ENCODE measurements around the gene CEP76.

Gene CEP76

DNA sequence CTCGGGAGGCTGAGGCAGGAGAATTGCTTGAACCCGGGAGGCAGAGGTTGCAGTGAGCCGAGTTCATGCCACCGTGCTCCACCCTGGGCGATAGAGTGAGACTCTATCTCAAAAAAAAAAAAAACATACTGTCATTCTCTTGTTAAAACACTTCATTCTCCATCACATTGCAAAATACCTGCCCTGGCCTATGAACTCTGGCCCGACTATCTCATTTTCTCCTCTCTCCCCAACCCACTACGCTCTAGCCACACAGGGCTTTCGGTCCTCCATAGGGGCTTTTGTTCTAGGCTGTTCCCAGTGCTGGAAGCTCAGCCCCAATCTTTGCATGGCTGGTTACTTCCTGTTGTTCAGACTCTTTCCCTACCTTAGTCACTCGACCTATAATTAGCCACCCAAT lies 10.3 kb downstream of the CEP76 start:
- POLR2A ChIA-PET (ENCODE audit: low non-redundant PET), result interaction anchor here (1.1 kb wide), 1 partner anchor 11 kb away, joined by 5 read pairs; the partner anchor contains the start of gene PSMG2
- TF ChIP-seq, protein P1, sequence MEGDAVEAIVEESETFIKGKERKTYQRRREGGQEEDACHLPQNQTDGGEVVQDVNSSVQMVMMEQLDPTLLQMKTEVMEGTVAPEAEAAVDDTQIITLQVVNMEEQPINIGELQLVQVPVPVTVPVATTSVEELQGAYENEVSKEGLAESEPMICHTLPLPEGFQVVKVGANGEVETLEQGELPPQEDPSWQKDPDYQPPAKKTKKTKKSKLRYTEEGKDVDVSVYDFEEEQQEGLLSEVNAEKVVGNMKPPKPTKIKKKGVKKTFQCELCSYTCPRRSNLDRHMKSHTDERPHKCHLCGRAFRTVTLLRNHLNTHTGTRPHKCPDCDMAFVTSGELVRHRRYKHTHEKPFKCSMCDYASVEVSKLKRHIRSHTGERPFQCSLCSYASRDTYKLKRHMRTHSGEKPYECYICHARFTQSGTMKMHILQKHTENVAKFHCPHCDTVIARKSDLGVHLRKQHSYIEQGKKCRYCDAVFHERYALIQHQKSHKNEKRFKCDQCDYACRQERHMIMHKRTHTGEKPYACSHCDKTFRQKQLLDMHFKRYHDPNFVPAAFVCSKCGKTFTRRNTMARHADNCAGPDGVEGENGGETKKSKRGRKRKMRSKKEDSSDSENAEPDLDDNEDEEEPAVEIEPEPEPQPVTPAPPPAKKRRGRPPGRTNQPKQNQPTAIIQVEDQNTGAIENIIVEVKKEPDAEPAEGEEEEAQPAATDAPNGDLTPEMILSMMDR (conservative IDR thresholded peaks at IDR 0.05; ENCODE audit: low read depth), result no peak
- no peak for DNase-seq (ENCODE audit: low spot score)
- H3K27ac ChIP-seq, result no peak overlapping the region
- CTCF ChIA-PET, result no interaction called here

DNA sequence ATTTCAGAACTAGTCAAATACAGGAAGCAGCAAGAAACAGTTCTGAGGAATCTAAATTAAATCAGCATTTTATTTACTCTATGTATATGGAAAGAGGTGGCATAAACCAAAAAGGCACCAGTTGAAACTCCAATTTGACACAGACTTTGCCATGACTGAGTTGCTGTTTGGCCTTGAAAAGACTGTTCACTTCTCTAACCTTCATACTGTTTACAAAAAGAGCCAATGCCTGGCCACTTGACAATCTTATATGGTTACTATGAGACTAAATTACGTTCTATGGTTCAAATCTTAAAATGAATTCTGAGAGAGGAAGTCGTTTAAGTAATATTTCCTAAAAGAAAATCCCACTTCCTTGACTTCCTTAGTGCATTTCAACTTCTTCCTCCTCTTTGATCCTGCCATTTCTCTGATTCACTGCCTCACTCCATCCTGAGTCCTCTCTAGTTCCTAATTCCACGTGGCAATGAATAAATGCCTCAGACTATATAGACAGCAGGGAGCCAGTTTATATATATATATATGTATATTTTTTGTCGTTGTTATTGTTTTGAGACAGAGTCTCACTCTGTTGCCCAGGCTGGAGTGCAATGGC lies 13.2 kb downstream of the CEP76 start:
- DNase-seq (ENCODE audit: low spot score), result no peak
- POLR2A ChIA-PET (ENCODE audit: low non-redundant PET), result no interaction called here
- no peak overlapping the region for H3K27ac ChIP-seq
- CTCF ChIA-PET, result no interaction called here
- TF ChIP-seq, protein P1 (conservative IDR thresholded peaks at IDR 0.05; ENCODE audit: low read depth), result no peak

DNA sequence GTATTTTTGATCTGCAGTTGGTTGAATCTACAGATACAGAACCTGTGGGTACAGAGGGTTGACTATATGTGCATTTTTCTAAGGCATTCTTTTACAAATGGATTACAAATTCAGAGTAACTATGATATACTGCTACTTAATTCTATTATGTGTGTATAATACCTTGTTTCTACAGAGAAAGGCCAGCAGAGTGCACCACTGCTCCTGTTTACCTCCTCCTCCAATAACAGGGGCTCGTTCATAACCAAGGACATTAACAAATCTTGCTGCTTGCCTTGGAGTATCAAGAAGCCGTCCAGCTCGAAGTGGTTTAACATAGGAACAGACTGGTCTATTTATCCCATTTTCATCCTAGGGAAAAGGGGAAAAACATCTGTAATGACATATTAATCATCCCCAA lies 16.4 kb downstream of the CEP76 start:
- ChIA-PET CTCF (no interaction called here), POLR2A (ENCODE audit: low non-redundant PET) (no interaction called here)
- TF ChIP-seq, protein P1 (conservative IDR thresholded peaks at IDR 0.05; ENCODE audit: low read depth), result no peak
- H3K27ac ChIP-seq, result no peak overlapping the region
- DNase-seq (ENCODE audit: low spot score), result no peak

DNA sequence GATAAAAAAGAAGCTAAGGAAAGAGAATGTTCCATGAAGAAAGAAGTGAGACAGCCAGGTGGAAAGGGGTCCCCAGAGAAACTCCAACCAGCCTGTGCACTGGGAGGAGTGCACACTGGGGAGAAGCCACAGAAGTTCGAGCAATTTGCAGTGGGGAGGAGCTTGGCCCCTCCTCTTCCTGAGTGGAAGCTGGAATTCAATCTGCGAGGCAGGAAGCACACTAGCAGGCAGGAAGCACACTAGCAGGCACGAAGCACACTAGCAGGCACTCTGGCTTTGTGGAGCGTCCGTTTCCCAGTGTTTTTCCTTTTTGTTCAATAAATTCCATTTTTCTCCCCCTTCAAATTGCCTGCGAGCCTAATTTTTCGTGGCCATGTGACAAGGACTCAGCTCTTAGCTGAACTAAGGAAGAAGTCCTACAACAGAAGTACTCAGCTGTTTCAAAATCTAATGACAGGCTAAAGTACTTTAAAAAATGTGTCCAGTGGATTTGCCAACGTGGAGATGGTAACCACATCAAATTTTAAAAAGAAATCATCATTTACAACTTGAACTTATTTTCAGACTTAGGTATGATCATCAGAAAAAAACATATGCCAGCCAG lies 23.2 kb downstream of the CEP76 start:
- POLR2A ChIA-PET (ENCODE audit: low non-redundant PET), result no interaction called here
- H3K27ac ChIP-seq, result peak overlapping the region; percentile 50; the same call in 1 of the 2 replicates
- TF ChIP-seq, protein P1 (conservative IDR thresholded peaks at IDR 0.05; ENCODE audit: low read depth), result no peak
- DNase-seq (ENCODE audit: low spot score), result no peak
- CTCF ChIA-PET, result interaction anchor here (0.6 to 0.9 kb wide), 2 partner anchors 18 to 48 kb away, joined by 3 read pairs; no protein-coding TSS in a partner anchor

DNA sequence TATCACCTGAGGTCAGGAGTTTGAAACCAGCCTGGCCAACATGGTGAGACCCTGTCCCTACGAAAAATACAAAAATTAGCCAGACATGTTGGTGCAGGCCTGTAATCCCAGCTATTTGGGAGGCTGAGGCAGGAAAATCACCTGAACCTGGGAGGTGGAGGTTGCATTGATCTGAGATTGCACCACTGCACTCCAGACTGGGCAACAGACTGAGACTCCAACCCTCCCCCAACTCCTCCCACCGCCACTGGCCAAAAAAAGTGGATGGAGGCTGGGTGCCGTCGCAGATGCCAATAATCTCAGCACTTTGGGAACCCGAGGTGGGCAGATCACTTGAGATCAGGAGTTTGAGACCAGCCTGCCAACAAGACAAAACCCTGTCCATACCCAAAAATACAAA lies 34.5 kb downstream of the CEP76 start:
- CTCF ChIA-PET, result interaction anchor here (1.2 kb wide), 1 partner anchor 76 kb away, joined by 4 read pairs; no protein-coding TSS in a partner anchor
- H3K27ac ChIP-seq, result 0 out of 2 replicates have a peak overlapping the region, but pooled peaks have one; percentile 19
- no peak for DNase-seq (ENCODE audit: low spot score)
- POLR2A ChIA-PET (ENCODE audit: low non-redundant PET), result no interaction called here
- TF ChIP-seq, protein P1 (conservative IDR thresholded peaks at IDR 0.05; ENCODE audit: low read depth), result no peak

DNA sequence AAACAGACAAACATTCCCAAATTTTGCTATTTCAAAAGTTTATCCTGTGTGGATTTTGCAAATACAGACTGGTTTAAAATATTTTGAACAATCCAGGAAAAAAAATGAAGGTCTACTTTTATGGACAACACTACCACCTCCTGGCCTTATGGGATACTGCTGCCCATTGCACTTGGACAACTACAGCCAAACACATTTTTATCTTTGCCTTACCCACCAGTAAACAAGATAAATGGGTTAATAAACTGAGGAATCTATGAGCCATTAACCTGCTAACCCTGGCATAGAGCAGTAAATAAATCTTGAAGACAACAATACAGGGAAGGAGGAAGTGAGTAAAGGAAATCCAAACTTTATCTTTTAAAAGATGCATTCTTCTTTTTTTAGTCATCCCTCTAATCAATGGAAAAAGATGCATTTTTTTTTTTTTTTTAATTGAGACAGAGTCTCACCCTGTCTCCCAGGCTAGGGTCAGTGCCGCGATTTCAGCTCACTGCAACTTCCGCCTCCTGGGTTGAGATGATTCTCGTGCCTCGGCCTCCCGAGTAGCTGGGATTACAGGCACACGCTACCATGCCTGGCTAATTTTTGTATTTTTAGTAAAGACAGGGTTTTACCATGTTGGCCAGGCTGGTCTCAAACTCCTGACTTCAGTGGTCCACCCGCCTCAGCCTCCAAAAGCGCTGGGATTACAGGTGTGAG lies 42.5 kb downstream of the CEP76 start:
- CTCF ChIA-PET, result interaction anchor here (0.6 to 2.6 kb wide), 5 partner anchors 18 to 267 kb away, joined by 3 to 21 read pairs (median 5); no protein-coding TSS in a partner anchor

More for the DNA sequence above, 42.5 kb downstream of the CEP76 start:
- POLR2A ChIA-PET (ENCODE audit: low non-redundant PET), result no interaction called here
- no peak overlapping the region for H3K27ac ChIP-seq
- TF ChIP-seq, protein P1 (conservative IDR thresholded peaks at IDR 0.05; ENCODE audit: low read depth), result peak; percentile 87
- DNase-seq (ENCODE audit: low spot score), result peak; percentile 63
